Measurements from ENCODE around the gene SLAMF1.

Gene SLAMF1

GRCh38 chr1:160578175-160578524 is 68.7 kb downstream of the SLAMF1 start:
- Histone ChIP-seq H3K27ac (no peak overlapping the region), H3K27me3 (ENCODE audit: insufficient read depth, low read depth) (no peaks in the 10 kb centered on the region), H2AFZ (ENCODE audit: low read depth) (no peak overlapping the region), H3K9ac (no peak overlapping the region), H3K79me2 (ENCODE audit: insufficient read depth, low read depth) (no peaks in the 10 kb centered on the region), H4K20me1 (ENCODE audit: insufficient read depth) (no peaks in the 10 kb centered on the region), H3K4me3 (IDR thresholded peaks at IDR 0.05; ENCODE audit: insufficient read depth, low read depth, low read length) (no peak overlapping the region), H3K36me3 (ENCODE audit: insufficient read depth) (no peaks in the 10 kb centered on the region), H3K4me1 (ENCODE audit: low read depth, poor library complexity, severe bottlenecking) (no peaks in the 10 kb centered on the region), H3K4me2 (no peak overlapping the region)
- TF ChIP-seq CTCF (conservative IDR thresholded peaks at IDR 0.05; ENCODE audit: low read depth, low read length): no peak

DNA sequence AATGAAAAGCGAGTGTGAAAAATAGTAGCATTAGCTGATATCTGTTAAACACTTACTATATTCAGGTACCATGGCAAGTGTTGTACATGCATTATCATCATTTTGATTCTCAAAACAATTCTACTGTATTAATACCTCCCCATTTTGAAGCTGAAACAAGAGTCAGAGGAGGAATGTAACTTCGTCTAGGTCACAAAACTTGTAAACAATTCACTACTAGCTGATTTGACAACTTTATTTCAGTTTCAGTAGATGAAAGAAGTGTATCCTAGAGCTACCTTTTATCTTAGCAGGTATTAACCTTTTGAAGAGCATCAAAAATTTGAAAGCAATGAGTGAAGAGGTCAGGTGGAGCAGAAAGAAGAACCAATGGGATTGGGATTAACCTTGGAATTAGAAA is 69.2 kb downstream of the SLAMF1 start:
- H3K27me3 ChIP-seq (ENCODE audit: insufficient read depth, low read depth): no peaks in the 10 kb centered on the region
- no peaks in the 10 kb centered on the region for H3K36me3 ChIP-seq (ENCODE audit: insufficient read depth)
- H4K20me1 ChIP-seq (ENCODE audit: insufficient read depth): no peaks in the 10 kb centered on the region
- H3K79me2 ChIP-seq (ENCODE audit: insufficient read depth, low read depth): no peaks in the 10 kb centered on the region
- no peak overlapping the region for H3K27ac ChIP-seq
- H2AFZ ChIP-seq (ENCODE audit: low read depth): no peak overlapping the region
- no peak overlapping the region for H3K4me2 ChIP-seq
- no peak overlapping the region for H3K4me3 ChIP-seq (IDR thresholded peaks at IDR 0.05; ENCODE audit: insufficient read depth, low read depth, low read length)
- H3K9ac ChIP-seq: no peak overlapping the region
- TF ChIP-seq CTCF (conservative IDR thresholded peaks at IDR 0.05; ENCODE audit: low read depth, low read length): no peak
- H3K4me1 ChIP-seq (ENCODE audit: low read depth, poor library complexity, severe bottlenecking): no peaks in the 10 kb centered on the region

DNA sequence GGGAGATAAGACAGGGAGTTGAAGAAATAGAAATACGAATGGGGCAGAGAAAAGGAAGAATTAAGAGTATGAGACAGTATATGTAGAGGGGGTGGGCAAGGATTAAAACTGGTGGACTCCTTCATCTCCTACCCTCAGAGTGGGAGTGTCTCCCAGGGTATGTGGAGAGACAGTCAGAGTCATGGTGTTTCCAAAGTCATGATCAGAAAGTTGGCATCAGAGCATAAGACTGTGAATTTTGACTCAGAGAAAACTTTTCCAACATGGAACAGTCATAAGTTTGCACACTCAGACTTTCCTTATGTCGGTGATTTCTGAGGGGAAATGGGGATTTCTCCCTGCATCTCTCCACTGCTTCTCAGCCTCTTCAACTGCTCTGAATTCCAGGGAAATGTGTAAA is 70.0 kb downstream of the SLAMF1 start:
- Histone ChIP-seq H3K9ac (no peak overlapping the region), H3K4me3 (IDR thresholded peaks at IDR 0.05; ENCODE audit: insufficient read depth, low read depth, low read length) (no peak overlapping the region)

DNA sequence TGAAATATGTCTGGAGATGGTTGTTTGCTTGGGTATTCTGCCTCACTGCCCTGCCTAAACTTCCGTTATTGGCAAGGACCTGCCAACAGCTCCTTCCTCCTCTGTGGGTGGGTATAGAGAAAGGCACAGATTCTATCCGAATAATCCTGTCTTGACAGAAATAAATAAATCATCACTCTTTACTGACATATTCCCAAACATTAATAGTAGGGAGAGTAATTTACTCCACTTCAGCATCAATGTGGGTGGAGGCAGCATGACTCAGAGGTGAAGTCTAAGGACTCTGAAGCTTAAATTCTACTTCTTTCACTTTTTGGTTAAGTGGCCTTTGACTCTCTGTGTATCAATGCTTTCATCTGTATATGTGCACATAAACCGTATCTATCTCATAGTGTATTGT is 70.5 kb downstream of the SLAMF1 start:
- no peaks in the 10 kb centered on the region for H4K20me1 ChIP-seq (ENCODE audit: insufficient read depth)
- no peaks in the 10 kb centered on the region for H3K4me1 ChIP-seq (ENCODE audit: low read depth, poor library complexity, severe bottlenecking)
- H3K27me3 ChIP-seq (ENCODE audit: insufficient read depth, low read depth): no peaks in the 10 kb centered on the region
- no peak overlapping the region for H3K4me2 ChIP-seq
- H3K36me3 ChIP-seq (ENCODE audit: insufficient read depth): no peaks in the 10 kb centered on the region
- H2AFZ ChIP-seq (ENCODE audit: low read depth): no peak overlapping the region
- TF ChIP-seq CTCF (conservative IDR thresholded peaks at IDR 0.05; ENCODE audit: low read depth, low read length): no peak
- no peak overlapping the region for H3K9ac ChIP-seq
- H3K27ac ChIP-seq: no peak overlapping the region
- H3K4me3 ChIP-seq (IDR thresholded peaks at IDR 0.05; ENCODE audit: insufficient read depth, low read depth, low read length): no peak overlapping the region
- H3K79me2 ChIP-seq (ENCODE audit: insufficient read depth, low read depth): no peaks in the 10 kb centered on the region

More for the DNA sequence above, 70.0 kb downstream of the SLAMF1 start:
- Histone ChIP-seq H3K27me3 (ENCODE audit: insufficient read depth, low read depth) (no peaks in the 10 kb centered on the region), H4K20me1 (ENCODE audit: insufficient read depth) (no peaks in the 10 kb centered on the region), H3K4me1 (ENCODE audit: low read depth, poor library complexity, severe bottlenecking) (no peaks in the 10 kb centered on the region), H3K79me2 (ENCODE audit: insufficient read depth, low read depth) (no peaks in the 10 kb centered on the region), H3K36me3 (ENCODE audit: insufficient read depth) (no peaks in the 10 kb centered on the region), H3K4me2 (no peak overlapping the region), H3K27ac (no peak overlapping the region), H2AFZ (ENCODE audit: low read depth) (no peak overlapping the region)
- TF ChIP-seq CTCF (conservative IDR thresholded peaks at IDR 0.05; ENCODE audit: low read depth, low read length): no peak

Data from KMS-11 (cell line).